ENCODE results near the gene AFF3. TPM values are rescaled to one million over a fixed set of nuclear protein-coding genes. Genes with fewer than 3 reads are reported as not detected.

AFF3 gene
- total and polyA plus RNA-seq, 2 of the 4 experiments (the other 2 are of a cell fraction) = 12.9 to 14.3 TPM

- no peak overlapping the region for H4K91ac ChIP-seq (ENCODE audit: insufficient read depth, low read depth, low read length)
- no peak overlapping the region for H3K14ac ChIP-seq (replicated peaks; ENCODE audit: low read depth, low read length)
- H2BK20ac ChIP-seq (ENCODE audit: low read depth, low read length) = no peak overlapping the region
- in situ Hi-C loops (cut with MboI; ENCODE audit: low sequenced_read_pairs) (no loop called here), intact Hi-C loops (cut with micrococcal nuclease) (no loop called here), dilution Hi-C loops (cut with HindIII; ENCODE audit: low sequenced_read_pairs, unreplicated experiment) (no loop called here)
- ChIA-PET POLR2A (ENCODE audit: unreplicated experiment) (no interaction called here), CTCF (no interaction called here)
- H3K4ac ChIP-seq (ENCODE audit: low read depth, low read length) = no peak overlapping the region
- no CpG with 5 or more reads among the region's 5 CpGs for WGBS, 2 experiments (ENCODE audit: extremely low coverage in 2 of 2, insufficient read length in 1 of 2)
- no peak overlapping the region for H3K9ac ChIP-seq (ENCODE audit: low read depth, low read length)
- no peak overlapping the region for H2BK15ac ChIP-seq (ENCODE audit: low read depth, low read length)
- no peak overlapping the region for H2BK5ac ChIP-seq (ENCODE audit: low read depth, low read length, poor library complexity, severe bottlenecking)
- H3K9me3 ChIP-seq (ENCODE audit: control insufficient read depth, insufficient read depth, low read length) = no peaks in the 10 kb centered on the region
- BruUV-seq (replicated peaks) = no TSS peak
- H3K4me2 ChIP-seq (ENCODE audit: low read depth, low read length) = no peak overlapping the region
- H3K79me1 ChIP-seq (ENCODE audit: low read depth in 1 of 2, low read length in 2 of 2) = no peaks in the 10 kb centered on the region
- H4K8ac ChIP-seq (ENCODE audit: low read depth in 2 of 2, low read length in 2 of 2) = no peak overlapping the region
- H2BK120ac ChIP-seq (ENCODE audit: low read depth, low read length) = no peak overlapping the region
- H3K4me1 ChIP-seq (ENCODE audit: control insufficient read depth, insufficient read depth, low read length) = no peaks in the 10 kb centered on the region
- H3K18ac ChIP-seq (ENCODE audit: low read depth, low read length) = no peak overlapping the region
- H4K20me1 ChIP-seq (ENCODE audit: insufficient read depth, low read length) = no peaks in the 10 kb centered on the region
- TF ChIP-seq POLR2A (IDR thresholded peaks at IDR 0.05; ENCODE audit: low read depth, low read length) = no peak
- TF ChIP-seq, protein P1, sequence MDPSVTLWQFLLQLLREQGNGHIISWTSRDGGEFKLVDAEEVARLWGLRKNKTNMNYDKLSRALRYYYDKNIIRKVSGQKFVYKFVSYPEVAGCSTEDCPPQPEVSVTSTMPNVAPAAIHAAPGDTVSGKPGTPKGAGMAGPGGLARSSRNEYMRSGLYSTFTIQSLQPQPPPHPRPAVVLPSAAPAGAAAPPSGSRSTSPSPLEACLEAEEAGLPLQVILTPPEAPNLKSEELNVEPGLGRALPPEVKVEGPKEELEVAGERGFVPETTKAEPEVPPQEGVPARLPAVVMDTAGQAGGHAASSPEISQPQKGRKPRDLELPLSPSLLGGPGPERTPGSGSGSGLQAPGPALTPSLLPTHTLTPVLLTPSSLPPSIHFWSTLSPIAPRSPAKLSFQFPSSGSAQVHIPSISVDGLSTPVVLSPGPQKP (IDR thresholded peaks at IDR 0.05; ENCODE audit: borderline replicate concordance, low read depth, low read length) = no peak
- TF ChIP-seq MAFK (IDR thresholded peaks at IDR 0.05; ENCODE audit: low read depth, low read length) = no peak
- TF ChIP-seq RCOR1 (IDR thresholded peaks at IDR 0.05; ENCODE audit: insufficient replicate concordance, low read length) = no peak
- no peak for TF ChIP-seq CTCF (conservative IDR thresholded peaks at IDR 0.05; ENCODE audit: low read depth, low read length)
- TF ChIP-seq NFE2L2 (IDR thresholded peaks at IDR 0.05; ENCODE audit: low read depth, low read length) = no peak
- H2AK5ac ChIP-seq (ENCODE audit: low read depth, low read length) = no peak overlapping the region
- H3K36me3 ChIP-seq (ENCODE audit: control insufficient read depth, insufficient read depth, low read length) = no peaks in the 10 kb centered on the region
- no peak overlapping the region for H2AFZ ChIP-seq (replicated peaks; ENCODE audit: low read length, poor library complexity)
- H3K27me3 ChIP-seq (ENCODE audit: control insufficient read depth, insufficient read depth, low read length) = peaks cover 20% of the 10 kb centered on the region
- no peak overlapping the region for H2AK9ac ChIP-seq (replicated peaks; ENCODE audit: low read depth, low read length, poor library complexity)
- no peak overlapping the region for H3K23ac ChIP-seq (ENCODE audit: low read depth, low read length)
- no peak overlapping the region for H3K27ac ChIP-seq (ENCODE audit: insufficient read depth, low read length)
- no peak overlapping the region for H3K56ac ChIP-seq (ENCODE audit: extremely low read depth, insufficient read depth, low read length)
- no peak overlapping the region for H3K4me3 ChIP-seq (ENCODE audit: insufficient read depth, low read depth, low read length)
- H3K9me1 ChIP-seq (ENCODE audit: insufficient read depth, low read length) = no peaks in the 10 kb centered on the region
- H4K5ac ChIP-seq (ENCODE audit: low read depth, low read length) = no peak overlapping the region
- ATAC-seq (ENCODE audit: low read depth) (no peak), DNase-seq (no peak)
Observed at GRCh38 chr2:100137866-100138570, 4.4 kb downstream of the AFF3 start.

All from IMR-90 (cell line).